Right kidney (tissue), 9 donors: Measurements from ENCODE around the gene ZNF43.
A peak's percentile ranks its signal among the peaks of the same experiment; 100 is the strongest.
"Not testable (repeated sequence)": the region's sequence is repeated elsewhere in the genome, so short reads cannot be mapped to it uniquely, and the experiment has no call there.

Experiments used
- DNase-seq: peaks from one replicate; pipeline ENCODE4 v3.0.0-alpha.2; 2016
- long read RNA-seq, 8 donors: transcript quantifications; one replicate each; lab custom pipeline, GENCODE V29; 2026

Gene ZNF43
- long read RNA-seq, donor 1, full-length matches to known transcripts = 14 of 14 reads
- long read RNA-seq, donor 1, partial matches to known transcripts = 0 of 14 reads
- long read RNA-seq, donor 1, other reads (novel, unspliced or antisense) = 0 of 14 reads
- long read RNA-seq, donor 2, full-length matches to known transcripts = 12 of 12 reads
- long read RNA-seq, donor 2, partial matches to known transcripts = 0 of 12 reads
- long read RNA-seq, donor 2, other reads (novel, unspliced or antisense) = 0 of 12 reads
- long read RNA-seq, donor 3, full-length matches to known transcripts = 3 of 3 reads
- long read RNA-seq, donor 3, partial matches to known transcripts = 0 of 3 reads
- long read RNA-seq, donor 3, other reads (novel, unspliced or antisense) = 0 of 3 reads
- long read RNA-seq, donor 4, full-length matches to known transcripts = 10 of 10 reads
- long read RNA-seq, donor 4, partial matches to known transcripts = 0 of 10 reads
- long read RNA-seq, donor 4, other reads (novel, unspliced or antisense) = 0 of 10 reads
- long read RNA-seq, donor 5, full-length matches to known transcripts = 15 of 15 reads
- long read RNA-seq, donor 5, partial matches to known transcripts = 0 of 15 reads
- long read RNA-seq, donor 5, other reads (novel, unspliced or antisense) = 0 of 15 reads
- long read RNA-seq, donor 6, full-length matches to known transcripts = 9 of 9 reads
- long read RNA-seq, donor 6, partial matches to known transcripts = 0 of 9 reads
- long read RNA-seq, donor 6, other reads (novel, unspliced or antisense) = 0 of 9 reads
- long read RNA-seq, donor 7 = 0 reads
- long read RNA-seq, donor 8, full-length matches to known transcripts = 13 of 13 reads
- long read RNA-seq, donor 8, partial matches to known transcripts = 0 of 13 reads
- long read RNA-seq, donor 8, other reads (novel, unspliced or antisense) = 0 of 13 reads

DNA sequence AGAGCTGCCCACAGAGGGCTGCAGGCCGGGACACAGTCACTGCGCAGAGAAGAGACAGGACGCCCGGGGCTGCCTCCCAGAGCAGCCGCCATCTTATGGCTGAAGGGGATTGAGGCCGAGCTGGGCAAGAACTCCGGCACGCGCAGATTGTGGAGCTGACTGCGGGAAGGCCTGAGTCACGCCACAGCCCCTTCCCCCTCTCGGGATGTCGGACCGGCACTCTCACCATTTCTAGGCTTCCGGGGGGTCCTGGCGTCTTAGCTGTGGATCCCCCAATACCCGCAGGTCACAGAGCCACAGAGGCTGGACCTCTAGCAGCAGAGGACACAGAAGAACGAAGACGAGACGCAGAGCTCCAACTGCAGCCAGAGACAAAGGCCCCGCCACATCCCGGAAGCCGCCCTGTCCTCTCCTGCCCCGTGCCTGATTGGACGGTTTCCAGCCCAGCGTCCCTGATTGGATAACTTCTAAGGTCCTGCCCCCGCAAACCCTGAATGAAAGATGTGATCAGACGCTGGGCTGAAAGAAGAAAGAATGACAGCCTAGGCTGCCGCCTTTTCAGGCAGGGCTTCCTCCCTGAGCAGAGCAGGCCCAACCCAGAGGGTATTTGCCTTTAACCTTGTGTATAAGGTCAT lies at the start of gene ZNF43:
ZNF43 (minus strand) TSS at position 373 of the 635 bp plus-strand sequence; CDS start at position 229, 144 bp downstream.
- peak; percentile 99 for DNase-seq

DNA sequence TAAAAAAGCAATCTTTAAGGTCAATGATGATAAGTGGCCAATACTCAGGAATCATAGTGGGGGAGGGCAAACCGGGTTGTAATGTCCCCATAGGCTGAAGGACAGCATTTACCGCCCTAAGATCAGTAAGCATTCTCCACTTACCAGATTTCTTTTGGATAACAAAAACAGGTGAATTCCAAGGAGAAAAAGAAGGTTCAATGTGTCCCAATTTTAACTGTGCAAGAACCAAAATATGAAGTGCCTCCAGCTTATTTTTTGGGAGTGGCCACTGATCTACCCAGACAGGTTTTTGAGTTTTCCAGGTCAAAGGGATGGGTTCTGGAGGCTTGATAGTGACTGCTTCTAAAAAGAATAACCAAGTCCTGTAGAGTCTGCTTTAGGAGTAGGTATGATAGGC lies 49.5 kb upstream of the ZNF43 start:
- DNase-seq = not testable (repeated sequence)

DNA sequence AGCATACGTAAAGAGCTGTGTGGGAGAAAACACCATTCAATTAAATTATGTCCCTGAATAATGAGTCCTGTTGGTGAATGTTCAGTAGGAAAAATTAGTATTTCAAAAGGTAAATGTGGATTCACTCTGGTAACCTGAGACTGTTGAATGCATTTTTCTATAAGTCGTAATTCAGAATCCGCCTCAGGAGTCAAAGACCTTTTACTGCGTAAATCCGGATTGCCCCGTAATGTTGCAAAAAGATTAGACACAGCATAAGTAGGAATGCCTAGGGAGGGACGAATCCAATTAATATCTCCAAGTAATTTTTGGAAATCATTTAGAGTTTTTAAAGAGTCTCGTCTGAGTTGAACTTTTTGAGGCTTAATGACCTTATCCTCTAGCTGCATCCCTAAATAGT lies 48.8 kb upstream of the ZNF43 start:
- not testable (repeated sequence) for DNase-seq

DNA sequence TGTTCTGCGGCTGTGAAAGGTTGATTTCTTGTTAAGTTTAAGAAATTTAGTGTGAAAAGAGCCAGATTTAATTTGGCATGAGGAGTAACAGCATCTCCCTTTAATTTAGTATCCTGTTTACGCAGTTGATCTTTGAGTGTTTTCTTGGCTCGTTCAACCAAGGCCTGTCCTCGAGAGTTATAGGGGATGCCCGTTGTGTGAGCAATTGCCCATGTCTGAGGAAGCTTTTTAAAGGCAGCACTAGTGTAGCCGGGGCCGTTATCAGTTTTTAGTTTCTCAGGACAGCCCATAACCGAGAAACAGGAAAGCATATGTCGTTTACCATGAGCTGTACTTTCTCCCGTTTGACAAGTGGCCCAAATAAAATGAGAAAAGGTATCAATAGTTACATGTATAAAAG lies 47.5 kb upstream of the ZNF43 start:
- DNase-seq = peak; percentile 7

DNA sequence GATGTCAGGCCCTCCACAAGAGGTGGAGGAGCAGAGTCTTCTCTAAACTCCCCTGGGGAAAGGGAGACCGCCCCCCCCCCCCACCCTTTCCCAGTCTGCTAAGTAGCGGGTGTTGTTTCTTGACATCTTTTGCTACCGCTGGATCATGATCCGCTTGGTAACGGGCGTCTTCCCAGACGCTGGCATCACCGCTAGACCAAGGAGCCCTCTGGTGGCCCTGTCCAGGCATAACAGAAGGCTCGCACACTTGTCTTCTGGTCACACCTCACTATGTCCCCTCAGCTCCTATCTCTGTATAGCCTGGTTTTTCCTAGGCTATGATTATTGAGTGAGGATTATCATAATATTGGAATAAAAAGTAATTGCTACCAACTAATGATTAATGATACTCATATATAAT lies 44.8 kb upstream of the ZNF43 start:
- not testable (repeated sequence) for DNase-seq

DNA sequence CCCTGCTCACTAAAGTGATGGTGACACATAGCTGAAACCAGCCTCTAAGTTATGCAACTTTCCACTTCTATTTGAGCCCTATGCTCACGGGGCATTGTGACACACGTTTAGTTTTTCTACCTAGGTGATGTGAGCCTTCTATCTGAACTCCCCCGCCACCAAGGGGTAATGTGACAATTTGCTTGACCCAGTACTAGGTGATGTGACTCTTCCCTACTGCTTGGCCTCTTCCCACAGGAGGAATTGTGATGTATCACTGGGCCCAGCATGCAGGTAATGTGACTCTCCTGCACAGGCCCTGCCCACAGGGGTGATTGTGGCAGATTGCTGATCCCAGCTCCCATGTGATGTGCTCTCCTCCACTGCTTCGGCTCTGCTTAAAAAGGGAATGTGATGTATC lies 42.7 kb upstream of the ZNF43 start:
- no peak for DNase-seq

DNA sequence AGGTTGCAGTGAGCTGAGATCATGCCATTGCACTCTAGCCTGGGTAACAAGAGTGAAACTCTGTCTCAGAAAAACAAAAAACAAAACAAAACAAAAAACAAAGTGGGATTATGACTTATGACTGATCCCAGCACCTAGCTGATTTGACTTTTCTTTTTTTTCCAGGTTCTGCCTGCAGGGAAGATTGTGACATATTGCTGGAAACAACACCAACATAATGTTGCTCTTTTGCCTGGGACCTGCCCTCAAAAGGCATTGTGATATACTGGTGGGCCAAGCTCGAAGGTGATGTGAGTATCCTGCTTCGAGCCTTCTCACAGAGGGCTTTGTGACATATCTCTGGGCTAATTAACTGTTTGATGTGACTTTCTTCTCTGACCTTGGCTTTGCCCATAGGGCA lies 42.0 kb upstream of the ZNF43 start:
- DNase-seq = no peak

DNA sequence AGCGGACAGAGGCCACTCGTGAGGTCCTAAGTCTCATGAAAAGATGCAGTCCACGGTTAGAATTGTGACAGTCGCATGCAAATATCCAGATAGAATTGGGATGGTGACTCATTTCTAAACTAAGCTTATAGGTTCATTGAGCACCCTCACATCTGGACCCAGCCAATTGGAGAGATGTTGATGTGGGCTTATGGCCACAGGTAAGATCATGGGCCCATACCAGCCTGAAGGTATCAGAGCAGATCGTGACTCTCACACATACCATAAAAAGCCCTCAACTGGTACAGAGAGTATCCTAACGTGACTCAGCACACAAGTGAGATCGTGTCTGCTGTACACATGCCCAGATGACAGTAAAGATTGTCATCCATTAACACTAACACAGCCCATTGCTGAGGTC lies 40.6 kb upstream of the ZNF43 start:
- DNase-seq = not testable (repeated sequence)

DNA sequence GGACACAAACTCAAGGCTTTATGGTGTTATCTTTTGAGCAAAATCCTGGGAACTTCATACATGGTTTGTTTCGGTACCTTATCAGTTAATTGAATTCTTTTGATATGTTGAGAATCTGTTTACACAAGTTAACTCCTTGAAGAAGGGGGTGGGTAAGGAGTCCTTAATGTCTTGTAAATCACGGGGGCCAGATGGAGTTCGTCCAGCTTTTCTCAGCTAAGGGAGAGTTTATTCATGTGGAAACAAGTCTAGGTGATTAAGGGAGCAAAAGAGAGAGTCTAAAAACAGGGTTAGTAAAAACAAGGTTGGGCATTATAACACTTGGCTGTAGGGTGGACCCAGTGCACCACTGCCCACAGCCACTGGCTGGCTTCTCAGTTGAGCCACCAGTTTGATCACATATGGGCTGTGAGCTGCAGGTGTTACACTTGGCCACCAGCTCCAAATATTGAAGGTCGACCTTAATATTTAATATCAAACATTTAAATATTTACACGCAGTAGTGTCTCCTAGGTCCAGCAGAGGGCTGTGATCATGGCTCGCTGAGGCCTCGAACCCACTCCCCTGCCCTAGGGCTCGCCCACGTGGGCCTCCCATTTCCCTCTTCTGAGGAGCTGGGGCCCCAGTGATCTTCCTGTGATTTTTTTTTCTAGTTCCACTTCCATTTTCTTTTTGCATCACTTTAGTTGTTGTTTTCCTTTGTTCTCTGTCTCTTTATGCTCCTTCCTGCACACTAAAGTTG lies 21.0 kb upstream of the ZNF43 start:
- DNase-seq = peak; percentile 55

DNA sequence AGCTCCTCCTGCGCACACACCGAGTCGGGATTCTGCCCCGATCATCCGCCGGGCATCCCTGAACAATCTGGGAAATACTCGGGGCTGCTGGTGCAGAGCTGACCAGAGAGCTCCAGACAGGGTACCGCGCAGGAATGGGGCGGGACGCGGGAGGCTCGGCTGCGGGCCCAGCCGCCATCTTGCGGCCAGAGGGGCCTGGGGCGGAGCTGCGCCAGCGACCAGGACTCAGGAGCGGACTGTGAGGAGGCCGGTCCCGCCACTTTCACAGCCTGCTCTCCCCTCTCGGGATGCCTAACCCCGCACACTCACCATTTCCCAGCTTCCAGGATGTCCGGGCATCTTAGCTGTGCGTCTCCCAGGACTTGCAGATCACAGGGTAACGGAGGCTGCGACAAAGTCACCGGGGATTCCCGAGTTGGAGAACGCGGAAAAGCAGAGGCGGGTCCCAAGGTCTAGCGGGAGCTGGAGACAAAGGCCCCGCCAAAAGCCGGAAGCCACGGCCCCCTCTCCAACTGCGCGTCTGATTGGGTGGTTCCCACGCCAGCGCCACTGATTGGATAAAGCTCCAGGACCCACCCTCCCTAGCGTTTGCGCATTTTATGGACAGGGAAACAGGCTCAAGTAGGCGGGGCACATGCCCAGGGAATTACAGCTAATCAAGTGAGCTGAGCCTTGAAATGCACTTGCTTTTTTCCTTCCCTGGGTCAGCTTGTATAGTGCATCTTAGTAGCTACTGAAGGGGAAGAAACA lies 15.8 kb upstream of the ZNF43 start:
- peak; percentile 98 for DNase-seq

DNA sequence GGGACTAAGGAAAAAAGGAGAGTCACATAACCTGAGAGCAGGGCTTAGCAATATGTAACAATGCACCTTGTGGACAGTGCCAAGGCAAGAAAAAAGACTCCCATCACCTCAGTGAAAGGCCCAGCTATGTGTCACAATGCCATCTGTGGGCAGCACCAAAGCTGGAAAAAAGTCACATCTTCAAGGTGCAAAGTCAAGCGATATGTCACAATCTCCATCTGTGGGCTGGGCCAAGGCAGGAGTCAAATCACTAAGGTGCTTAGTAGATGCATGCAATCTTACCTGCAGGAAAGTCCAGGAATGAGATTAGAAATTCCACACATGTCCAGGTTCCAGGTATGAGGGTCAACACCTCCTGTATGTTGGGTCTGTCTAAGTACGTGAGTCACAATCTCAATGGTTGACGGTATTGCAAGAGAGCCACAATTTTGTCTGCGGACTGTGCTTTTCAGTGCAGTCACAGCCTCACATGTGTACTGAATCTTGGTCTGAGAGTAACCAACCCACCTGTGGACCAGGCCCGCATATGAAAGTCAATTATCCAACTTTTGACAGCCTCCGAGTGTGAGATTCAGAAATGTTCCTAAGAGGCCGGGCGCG lies 14.8 kb upstream of the ZNF43 start:
- DNase-seq = no peak

DNA sequence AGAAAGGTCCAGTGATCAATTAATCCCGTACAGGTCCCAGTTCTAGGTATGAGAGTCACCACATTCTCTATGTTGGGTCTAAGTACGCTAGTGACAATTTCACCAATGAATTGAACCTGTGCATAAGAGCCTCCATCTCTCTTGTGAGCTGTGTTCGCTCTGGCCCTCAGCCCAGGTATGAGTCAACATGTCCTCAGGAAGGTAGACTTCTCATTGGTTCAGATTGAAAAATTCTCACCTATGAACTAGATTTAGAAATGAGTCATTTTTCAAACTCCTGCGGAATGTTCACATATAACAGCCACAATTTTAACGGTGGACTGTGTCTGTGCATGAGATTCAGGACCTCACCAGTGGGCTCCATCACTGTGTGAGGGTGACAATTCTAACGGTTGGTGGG lies 12.7 kb upstream of the ZNF43 start:
- no peak for DNase-seq

DNA sequence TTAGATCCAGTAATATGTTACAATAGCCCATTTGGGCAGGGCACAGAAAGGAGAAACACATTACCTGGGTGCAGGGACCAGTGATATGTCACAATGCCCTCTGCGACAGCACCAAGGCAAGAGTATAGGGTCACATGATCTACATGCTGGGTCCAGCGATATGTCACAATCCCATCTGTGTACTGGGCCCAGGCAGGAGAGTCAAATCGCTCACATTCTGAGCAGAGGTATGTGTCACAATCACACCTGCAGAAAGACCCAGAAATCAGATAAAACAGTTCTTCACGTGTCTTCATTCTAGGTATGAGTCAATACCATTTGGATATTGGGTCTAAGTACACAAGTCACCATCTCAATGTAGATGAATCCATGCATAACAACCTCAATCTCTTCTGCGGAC lies 7.1 kb upstream of the ZNF43 start:
- DNase-seq = no peak

DNA sequence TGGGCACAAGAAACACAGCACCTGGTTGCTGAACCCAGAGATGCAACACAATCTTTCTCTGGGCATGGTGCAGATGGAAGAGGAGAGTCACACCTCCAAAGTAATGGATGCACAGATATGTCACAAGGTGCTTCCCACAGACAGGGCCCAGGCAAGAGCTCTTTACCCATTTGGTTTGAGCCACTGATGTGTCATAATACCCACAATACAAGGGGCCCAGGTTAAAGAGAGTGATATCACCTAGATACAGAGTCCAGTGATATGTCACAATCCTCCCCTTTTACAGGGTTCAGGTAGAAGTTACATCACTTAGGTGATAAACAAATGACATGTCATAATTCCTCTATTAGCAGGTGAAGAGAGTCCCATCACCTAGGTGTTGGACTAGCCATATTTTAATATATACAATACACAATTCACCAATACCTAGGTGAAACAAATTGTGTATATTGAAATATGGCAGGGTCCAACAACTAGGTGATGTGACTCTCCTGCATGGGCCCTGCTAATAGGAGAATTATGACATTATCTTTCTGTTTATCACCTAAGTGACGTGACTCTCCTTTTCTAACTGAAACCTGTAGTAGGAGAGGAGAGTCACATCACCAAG lies 5.6 kb upstream of the ZNF43 start:
- no peak for DNase-seq

DNA sequence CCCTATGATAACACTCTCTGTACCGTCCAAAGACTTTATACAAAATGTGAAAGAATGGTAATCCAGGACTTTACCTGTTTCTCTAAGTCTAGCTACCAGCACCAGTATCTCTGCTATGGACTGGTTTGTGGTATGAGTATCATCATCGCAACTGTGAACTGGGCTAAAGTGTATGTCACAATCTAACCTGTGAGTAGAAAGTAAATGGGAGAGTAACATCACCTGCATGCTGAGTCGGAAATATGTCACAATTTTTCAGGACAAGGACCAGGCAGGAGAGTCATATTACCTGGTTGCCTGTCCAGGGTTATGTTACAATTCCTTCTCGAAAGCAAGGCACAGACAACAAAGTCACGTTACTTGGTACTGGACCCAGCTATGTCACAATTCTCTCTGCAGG lies 5.1 kb upstream of the ZNF43 start:
- DNase-seq = no peak

DNA sequence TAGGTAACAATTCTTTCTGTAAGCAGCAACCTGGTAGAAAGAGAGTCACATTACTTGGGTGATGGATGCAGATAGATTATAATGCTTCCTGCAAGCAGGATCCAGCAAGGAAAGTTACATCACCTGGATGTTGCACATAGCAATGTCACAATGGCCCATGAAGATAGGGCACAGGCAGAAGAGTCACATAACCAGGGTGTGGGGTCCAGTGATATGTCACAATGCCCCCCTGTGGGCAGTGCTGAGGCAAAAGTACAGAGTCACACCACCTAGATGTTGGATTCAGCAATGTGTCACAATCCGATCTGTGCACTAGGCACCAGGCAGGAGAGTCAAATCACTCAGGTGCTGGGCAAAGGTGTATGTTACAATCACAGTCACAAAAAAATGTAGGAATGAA lies 4.0 kb upstream of the ZNF43 start:
- no peak for DNase-seq

DNA sequence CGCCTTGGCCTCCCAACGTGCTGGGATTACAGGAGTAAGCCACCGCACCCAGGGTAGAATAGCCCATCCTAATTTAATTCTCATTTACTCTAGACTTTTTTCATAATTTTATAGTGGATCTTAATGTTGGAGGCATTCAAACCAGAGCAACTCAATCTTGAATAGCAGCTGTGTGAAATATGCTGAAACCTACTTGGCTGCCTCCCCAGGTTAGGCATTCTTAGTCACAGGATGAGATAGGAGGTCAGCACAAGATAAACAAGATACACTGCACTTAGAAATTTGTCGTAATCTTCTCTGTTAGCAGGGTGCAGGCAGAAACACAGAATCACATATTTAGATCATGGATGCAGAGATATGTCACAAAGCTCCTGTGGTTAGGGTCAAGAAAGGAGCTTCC lies 2.7 kb upstream of the ZNF43 start:
- no peak for DNase-seq

DNA sequence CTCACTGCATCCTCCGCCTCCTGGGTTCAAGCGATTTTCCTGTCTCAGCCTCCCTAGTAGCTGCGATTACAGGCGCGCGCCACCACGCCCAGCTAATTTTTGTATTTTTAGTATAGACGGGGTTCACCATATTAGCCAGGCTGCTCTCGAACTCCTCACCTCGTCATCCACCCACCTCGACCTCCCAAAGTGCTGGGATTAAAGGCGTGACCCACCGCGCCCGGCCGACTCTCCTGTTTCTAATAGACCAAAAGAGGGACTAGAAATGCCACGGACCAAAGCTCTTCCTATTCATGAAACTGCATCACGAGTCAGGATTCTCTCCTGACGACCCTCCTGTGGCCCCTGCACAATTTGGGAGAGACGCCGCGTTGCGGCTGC lies 563 bp downstream of the ZNF43 start:
- no peak for DNase-seq

DNA sequence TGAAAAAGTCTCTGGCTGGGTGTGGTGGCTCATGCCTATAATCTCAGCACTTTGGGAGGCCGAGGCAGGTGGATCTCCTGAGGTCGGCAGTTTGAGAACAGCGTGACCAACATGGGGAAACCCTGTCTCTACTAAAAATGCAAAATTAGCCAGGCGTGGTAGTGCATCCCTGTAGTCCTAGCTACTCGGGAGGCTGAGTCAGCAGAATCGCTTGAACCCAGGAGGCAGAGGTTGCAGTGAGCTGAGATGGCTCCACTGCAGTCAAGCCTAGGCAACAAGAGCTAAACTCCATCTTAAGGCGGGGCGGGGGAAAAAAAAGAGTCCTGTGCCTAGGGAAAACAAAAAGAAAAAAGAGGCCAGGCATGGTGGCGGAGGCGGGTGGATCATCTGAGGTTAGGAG lies 2.2 kb downstream of the ZNF43 start:
- DNase-seq = no peak

DNA sequence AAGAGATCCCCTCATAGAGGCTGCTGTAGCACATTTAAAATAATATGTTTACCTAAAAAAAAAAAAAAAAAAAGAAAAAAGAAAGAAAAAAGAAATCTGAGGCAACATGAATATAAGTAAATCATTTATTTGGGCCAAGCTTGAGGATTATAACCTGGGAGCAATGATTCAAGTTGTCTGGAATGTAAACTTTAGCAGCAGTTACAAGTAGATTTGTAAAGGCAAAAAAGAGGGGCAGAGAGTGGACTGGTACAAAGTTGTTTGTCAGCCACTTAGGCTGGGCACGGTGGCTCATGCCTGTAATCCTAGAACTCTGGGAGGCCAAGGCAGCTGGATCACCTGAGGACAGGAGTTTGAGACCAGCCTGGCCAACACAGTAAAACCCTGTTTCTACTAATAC lies 11.3 kb downstream of the ZNF43 start:
- DNase-seq = no peak

DNA sequence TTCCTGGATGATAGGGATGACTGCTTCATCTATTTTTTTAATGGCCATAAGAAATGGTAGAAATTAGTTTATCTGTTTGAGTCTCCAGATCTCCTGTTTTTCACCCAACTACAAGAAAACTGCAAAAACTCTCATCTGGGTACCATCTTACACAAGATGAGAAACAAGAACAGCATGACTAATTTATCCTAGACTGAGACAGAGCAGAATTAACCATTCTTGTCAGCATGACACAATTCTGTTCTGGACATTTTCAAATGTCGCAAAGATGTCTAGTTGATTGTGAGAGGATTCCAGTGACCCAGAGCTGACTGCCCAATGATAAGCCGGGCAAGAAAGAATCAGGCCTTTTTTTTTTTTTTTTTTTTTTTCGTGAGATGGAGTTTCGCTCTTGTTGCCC lies 12.8 kb downstream of the ZNF43 start:
- no peak for DNase-seq
